NCI-H2196 treated with DMSO at 0.1 percent for 48 hours (cell line): Measurements from ENCODE around the gene SLC2A9.
"Not testable (repeated sequence)": the region's sequence is repeated elsewhere in the genome, so short reads cannot be mapped to it uniquely, and the experiment has no call there.

Source experiments
- DNase-seq: peaks from one replicate; lab custom pipeline; 2025; ENCODE audit not compliant: unreplicated experiment; lab: John Stamatoyannopoulos, UW

The SLC2A9 gene

GRCh38 chr4:9932771-9933170 lies 88.5 kb downstream of the SLC2A9 start:
- DNase-seq: no peak

DNA sequence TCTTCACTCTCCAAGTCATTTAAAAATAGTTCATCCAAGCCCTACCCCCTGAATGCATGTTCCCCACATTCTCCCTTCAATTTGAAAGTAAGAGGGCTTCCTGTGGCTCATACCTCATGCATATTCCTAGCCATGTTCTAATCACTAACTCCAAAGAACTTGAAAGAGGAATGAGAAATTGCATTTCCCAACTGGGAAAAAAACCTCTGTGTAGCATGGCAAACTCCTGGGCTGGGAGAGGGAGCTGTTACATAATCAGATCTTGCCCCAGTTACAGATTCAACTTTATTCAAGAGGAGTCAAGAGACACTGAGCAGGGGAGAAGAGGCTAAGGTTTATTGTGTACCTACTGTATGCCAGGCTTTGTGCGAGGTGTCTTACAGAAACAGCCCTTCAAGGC lies 90.2 kb downstream of the SLC2A9 start:
- DNase-seq: no peak

GRCh38 chr4:9929111-9929510 lies 92.2 kb downstream of the SLC2A9 start:
- no peak for DNase-seq

DNA sequence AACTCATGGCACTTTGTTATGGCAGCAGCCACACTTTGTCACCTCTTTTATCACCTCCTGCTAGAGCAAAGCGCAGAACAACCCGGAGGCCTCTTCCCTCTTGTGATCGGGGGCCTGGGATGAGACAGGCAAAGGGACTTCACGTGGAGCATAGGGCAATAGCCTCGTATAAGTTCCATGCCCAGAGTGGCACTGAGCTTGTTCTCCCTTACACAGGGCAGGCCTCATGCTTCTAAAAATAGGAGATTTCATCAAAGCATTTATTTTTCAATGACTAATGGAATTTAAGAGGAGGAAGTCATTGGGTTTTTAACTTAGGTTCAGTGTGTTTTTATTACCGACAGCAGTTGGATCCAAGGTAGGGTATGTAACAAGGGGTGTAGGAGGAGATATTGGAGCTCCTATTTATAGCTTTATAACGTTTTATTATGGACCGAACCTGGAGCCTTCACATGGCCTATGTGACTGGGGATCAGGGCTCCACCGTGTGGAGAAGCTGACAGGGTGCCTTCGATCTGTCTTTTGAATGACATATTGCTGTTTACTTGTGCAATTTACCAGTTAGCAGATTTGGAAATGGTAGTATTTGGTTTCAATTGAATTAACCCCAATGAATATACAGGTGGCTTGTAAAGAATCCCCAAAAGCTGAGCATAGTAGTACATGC lies 93.8 kb downstream of the SLC2A9 start:
- DNase-seq: no peak

- no peak for DNase-seq
These were observed 94.7 kb downstream of the SLC2A9 start for GRCh38 chr4:9926586-9926985.

- no peak for DNase-seq
These were observed 95.4 kb downstream of the SLC2A9 start for GRCh38 chr4:9925750-9926439.

- DNase-seq: no peak
These were observed 96.5 kb downstream of the SLC2A9 start for GRCh38 chr4:9924750-9925149.

- DNase-seq: no peak
These were observed 98.0 kb downstream of the SLC2A9 start for GRCh38 chr4:9923195-9923812.

DNA sequence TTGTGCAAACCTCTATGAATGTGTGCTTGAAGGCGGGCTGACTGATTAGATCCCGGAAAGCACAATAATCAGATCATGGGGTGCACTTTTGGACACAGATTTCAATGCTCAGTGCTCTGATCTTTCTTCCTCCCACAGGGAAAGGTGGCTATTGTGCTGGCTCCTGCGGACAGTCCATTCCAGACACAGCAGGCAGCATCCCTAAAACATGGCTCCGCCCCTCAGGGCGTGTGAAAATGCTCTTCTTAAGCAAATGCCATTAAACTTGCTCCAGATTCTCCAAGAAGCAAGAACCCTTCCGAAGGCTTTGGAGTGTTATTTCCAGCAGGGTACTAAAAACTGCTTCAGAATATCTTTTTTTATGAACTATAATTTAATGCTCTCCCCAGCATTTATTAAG lies 100.0 kb downstream of the SLC2A9 start:
- no peak for DNase-seq

DNA sequence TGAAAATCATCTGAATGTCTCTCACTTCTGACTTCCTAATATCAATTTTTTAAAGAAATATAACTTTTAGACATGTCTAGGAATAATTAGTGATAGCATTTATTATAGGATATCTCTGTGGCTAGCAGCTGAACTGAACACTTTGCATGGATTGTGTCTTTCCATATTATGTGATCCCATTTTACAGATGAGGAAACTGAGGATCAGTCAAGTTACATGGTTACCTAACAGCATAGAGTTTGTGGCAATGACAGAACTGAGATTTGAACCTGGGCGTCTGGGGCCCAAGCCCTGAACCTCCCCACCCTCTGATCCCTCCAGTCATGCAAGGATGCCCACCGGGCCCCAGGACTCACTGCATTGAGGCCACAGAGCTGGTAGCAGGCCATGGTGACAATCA lies 101.3 kb downstream of the SLC2A9 start:
- DNase-seq: no peak

GRCh38 chr4:9919047-9919446 lies 102.2 kb downstream of the SLC2A9 start:
- DNase-seq: no peak

GRCh38 chr4:9918484-9918883 lies 102.8 kb downstream of the SLC2A9 start:
- DNase-seq: no peak

GRCh38 chr4:9916937-9917336 lies 104.4 kb downstream of the SLC2A9 start:
- no peak for DNase-seq

DNA sequence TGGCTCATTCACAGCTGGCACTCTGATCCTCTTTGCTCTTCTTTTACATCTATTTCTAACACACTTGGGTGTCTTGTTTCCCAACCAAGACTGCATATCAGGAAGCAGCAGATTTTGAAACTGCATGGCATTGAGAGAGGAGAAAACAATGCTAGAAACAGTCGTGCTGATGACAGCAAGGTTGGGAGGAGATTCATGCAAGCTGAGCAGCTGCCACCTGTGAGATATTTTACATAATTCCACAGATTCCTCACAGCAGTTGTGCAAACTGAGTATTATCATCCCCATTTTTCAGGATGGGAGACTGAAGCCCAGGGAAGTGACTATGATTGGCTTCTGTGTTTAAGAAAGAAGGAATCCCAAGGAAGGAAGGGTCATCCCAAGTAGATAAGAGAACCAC lies 105.0 kb downstream of the SLC2A9 start:
- DNase-seq: no peak

DNA sequence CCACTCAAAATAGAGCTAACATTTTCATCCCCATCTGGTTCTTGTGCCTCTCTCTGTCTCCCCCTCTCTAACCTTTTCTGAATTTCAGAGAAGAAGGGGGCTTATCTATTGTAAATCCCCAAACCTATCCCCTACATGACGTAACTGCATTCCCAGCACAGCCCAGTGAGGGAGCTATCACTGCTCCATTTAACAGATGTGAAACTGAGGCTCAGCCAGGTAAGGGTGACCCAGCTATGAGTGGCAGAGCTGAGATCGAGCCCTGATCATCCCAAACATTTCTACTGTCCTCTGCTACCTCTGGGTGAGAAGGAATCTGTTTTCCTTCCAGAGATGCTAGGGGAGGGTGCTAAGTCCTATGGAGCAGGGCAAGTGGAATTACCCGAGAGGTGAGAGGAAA lies 107.5 kb downstream of the SLC2A9 start:
- no peak for DNase-seq

- no peak for DNase-seq
These were observed 114.3 kb downstream of the SLC2A9 start for GRCh38 chr4:9906996-9907395.

- DNase-seq: no peak
These were observed 116.2 kb downstream of the SLC2A9 start for GRCh38 chr4:9904976-9905587.

- no peak for DNase-seq
These were observed 118.0 kb downstream of the SLC2A9 start for GRCh38 chr4:9903317-9903716.

GRCh38 chr4:9901257-9901656 lies 120.0 kb downstream of the SLC2A9 start:
- DNase-seq: no peak

GRCh38 chr4:9900633-9901032 lies 120.7 kb downstream of the SLC2A9 start:
- not testable (repeated sequence) for DNase-seq

GRCh38 chr4:9899306-9900055 lies 121.8 kb downstream of the SLC2A9 start:
- DNase-seq: no peak
